ENCODE measurements around the gene MAML3.

MAML3 gene

GRCh38 chr4:139802488-139802887 lies 351.5 kb downstream of the MAML3 start:
- H3K36me3 ChIP-seq (ENCODE audit: low read depth): no peaks in the 10 kb centered on the region
- H3K27ac ChIP-seq (ENCODE audit: poor library complexity, severe bottlenecking): no peak overlapping the region
- no peak for TF ChIP-seq CTCF (IDR thresholded peaks at IDR 0.05; ENCODE audit: poor library complexity, severe bottlenecking)
- no peak overlapping the region for H3K4me3 ChIP-seq (ENCODE audit: severe bottlenecking)
- ATAC-seq (ENCODE audit: low read depth) (no peak), DNase-seq (ENCODE audit: low spot score) (no peak)
- H3K9me3 ChIP-seq (ENCODE audit: severe bottlenecking): no peaks in the 10 kb centered on the region
- no peaks in the 10 kb centered on the region for H3K4me1 ChIP-seq (ENCODE audit: insufficient read depth, poor library complexity, severe bottlenecking)
- no peaks in the 10 kb centered on the region for H3K27me3 ChIP-seq (ENCODE audit: insufficient read depth, poor library complexity, severe bottlenecking)

GRCh38 chr4:139801895-139802294 lies 352.1 kb downstream of the MAML3 start:
- no peak overlapping the region for H3K27ac ChIP-seq (ENCODE audit: poor library complexity, severe bottlenecking)
- DNase-seq (ENCODE audit: low spot score) (no peak), ATAC-seq (ENCODE audit: low read depth) (no peak)
- no peak overlapping the region for H3K4me3 ChIP-seq (ENCODE audit: severe bottlenecking)
- no peaks in the 10 kb centered on the region for H3K4me1 ChIP-seq (ENCODE audit: insufficient read depth, poor library complexity, severe bottlenecking)
- TF ChIP-seq CTCF (IDR thresholded peaks at IDR 0.05; ENCODE audit: poor library complexity, severe bottlenecking): no peak
- no peaks in the 10 kb centered on the region for H3K27me3 ChIP-seq (ENCODE audit: insufficient read depth, poor library complexity, severe bottlenecking)
- no peaks in the 10 kb centered on the region for H3K9me3 ChIP-seq (ENCODE audit: severe bottlenecking)
- no peaks in the 10 kb centered on the region for H3K36me3 ChIP-seq (ENCODE audit: low read depth)

DNA sequence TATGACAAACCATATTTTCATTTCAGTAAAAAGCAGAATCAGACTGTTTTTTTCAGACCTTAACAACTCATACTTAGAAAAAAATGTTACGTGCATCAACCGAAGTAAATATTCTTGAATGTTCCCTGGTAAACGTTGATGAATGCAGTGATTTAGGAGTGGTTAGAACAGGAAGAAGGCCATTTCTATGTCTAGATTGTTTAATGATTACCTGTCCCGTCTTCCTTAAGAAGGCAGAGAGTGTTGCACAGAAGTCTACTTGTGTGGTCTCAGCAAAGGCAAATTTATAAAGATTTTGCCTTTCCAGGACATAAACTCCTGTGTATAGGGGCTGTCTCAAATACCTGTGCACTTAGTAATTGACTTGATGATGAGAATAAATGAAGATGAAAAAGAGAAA lies 353.9 kb downstream of the MAML3 start:
- no peak overlapping the region for H3K4me3 ChIP-seq (ENCODE audit: severe bottlenecking)
- TF ChIP-seq CTCF (IDR thresholded peaks at IDR 0.05; ENCODE audit: poor library complexity, severe bottlenecking): no peak
- H3K9me3 ChIP-seq (ENCODE audit: severe bottlenecking): no peaks in the 10 kb centered on the region
- no peak for DNase-seq (ENCODE audit: low spot score)
- no peaks in the 10 kb centered on the region for H3K36me3 ChIP-seq (ENCODE audit: low read depth)
- no peak overlapping the region for H3K27ac ChIP-seq (ENCODE audit: poor library complexity, severe bottlenecking)
- no peaks in the 10 kb centered on the region for H3K27me3 ChIP-seq (ENCODE audit: insufficient read depth, poor library complexity, severe bottlenecking)
- no peak for ATAC-seq (ENCODE audit: low read depth)
- no peaks in the 10 kb centered on the region for H3K4me1 ChIP-seq (ENCODE audit: insufficient read depth, poor library complexity, severe bottlenecking)

DNA sequence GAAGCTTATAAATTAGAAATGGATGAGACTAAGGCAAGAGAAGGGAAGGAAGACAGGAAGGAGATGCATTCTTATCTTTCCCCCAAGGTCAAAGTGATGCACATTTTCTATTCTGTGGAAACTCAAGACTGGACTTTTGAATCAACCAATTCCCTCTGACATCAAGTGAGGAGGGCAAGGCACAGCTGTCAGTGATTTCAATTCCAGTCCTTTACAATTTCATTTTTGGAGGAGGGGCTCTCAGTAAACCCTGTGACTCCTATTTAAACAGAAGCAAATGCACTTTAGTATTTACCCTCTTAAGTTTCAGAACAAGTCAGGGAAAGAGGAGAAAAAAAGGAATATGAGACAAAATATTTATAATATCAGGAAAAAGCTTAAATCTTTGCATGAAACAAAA lies 354.4 kb downstream of the MAML3 start:
- no peak for ATAC-seq (ENCODE audit: low read depth)

GRCh38 chr4:139798456-139798855 lies 355.5 kb downstream of the MAML3 start:
- TF ChIP-seq CTCF (IDR thresholded peaks at IDR 0.05; ENCODE audit: poor library complexity, severe bottlenecking): no peak
- no peaks in the 10 kb centered on the region for H3K9me3 ChIP-seq (ENCODE audit: severe bottlenecking)

More for the DNA sequence above, 354.4 kb downstream of the MAML3 start:
- Histone ChIP-seq H3K9me3 (ENCODE audit: severe bottlenecking) (no peaks in the 10 kb centered on the region), H3K27me3 (ENCODE audit: insufficient read depth, poor library complexity, severe bottlenecking) (no peaks in the 10 kb centered on the region), H3K4me1 (ENCODE audit: insufficient read depth, poor library complexity, severe bottlenecking) (no peaks in the 10 kb centered on the region), H3K27ac (ENCODE audit: poor library complexity, severe bottlenecking) (no peak overlapping the region), H3K36me3 (ENCODE audit: low read depth) (no peaks in the 10 kb centered on the region), H3K4me3 (ENCODE audit: severe bottlenecking) (no peak overlapping the region)
- no peak for TF ChIP-seq CTCF (IDR thresholded peaks at IDR 0.05; ENCODE audit: poor library complexity, severe bottlenecking)
- DNase-seq (ENCODE audit: low spot score): no peak

More at GRCh38 chr4:139798456-139798855, 355.5 kb downstream of the MAML3 start:
- H3K27ac ChIP-seq (ENCODE audit: poor library complexity, severe bottlenecking): no peak overlapping the region
- H3K36me3 ChIP-seq (ENCODE audit: low read depth): no peaks in the 10 kb centered on the region
- no peaks in the 10 kb centered on the region for H3K27me3 ChIP-seq (ENCODE audit: insufficient read depth, poor library complexity, severe bottlenecking)
- ATAC-seq (ENCODE audit: low read depth) (no peak), DNase-seq (ENCODE audit: low spot score) (no peak)
- no peak overlapping the region for H3K4me3 ChIP-seq (ENCODE audit: severe bottlenecking)
- no peaks in the 10 kb centered on the region for H3K4me1 ChIP-seq (ENCODE audit: insufficient read depth, poor library complexity, severe bottlenecking)

All from RWPE2 (cell line).